Measurements from ENCODE around the gene RGL2.
A peak's percentile ranks its signal among the peaks of the same experiment; 100 is the strongest.
"Not testable (repeated sequence)": the region's sequence is repeated elsewhere in the genome, so short reads cannot be mapped to it uniquely, and the experiment has no call there.

RGL2 gene

DNA sequence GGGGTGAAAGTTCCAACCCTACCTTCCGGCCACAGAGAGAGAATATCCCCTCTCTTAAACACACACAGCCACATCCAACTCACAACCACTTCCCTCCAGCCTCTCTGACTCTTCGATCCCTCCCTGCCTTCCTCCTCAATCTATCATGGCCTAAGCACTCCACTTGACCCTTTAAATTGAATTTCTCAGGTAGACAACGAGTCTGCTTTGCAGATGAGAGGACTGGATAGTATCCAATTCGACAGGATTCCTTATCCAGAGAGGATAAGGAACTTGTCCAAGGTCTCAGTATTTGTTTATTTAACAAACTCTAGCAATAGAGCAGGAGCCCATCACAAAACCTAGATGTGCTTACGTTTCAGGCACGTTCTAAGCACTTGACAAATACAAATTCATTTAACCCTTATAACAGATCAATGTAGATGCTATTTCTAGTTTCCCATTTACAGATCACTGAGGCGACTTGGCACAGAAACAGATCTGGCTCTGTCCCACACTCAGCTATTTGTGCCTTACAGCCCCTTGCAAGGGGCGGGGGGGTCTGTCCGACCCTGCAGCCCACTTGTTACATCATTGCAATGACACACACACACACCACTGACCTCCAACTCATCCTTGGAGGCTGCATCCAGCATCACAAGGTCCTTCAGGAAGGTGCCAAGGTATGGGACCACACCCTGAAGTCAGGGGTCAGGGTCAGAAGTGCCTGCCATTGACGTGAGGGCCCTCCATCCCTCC is 4.5 kb downstream of the RGL2 start:
- DNase-seq (ENCODE audit: low spot score), result no peak

DNA sequence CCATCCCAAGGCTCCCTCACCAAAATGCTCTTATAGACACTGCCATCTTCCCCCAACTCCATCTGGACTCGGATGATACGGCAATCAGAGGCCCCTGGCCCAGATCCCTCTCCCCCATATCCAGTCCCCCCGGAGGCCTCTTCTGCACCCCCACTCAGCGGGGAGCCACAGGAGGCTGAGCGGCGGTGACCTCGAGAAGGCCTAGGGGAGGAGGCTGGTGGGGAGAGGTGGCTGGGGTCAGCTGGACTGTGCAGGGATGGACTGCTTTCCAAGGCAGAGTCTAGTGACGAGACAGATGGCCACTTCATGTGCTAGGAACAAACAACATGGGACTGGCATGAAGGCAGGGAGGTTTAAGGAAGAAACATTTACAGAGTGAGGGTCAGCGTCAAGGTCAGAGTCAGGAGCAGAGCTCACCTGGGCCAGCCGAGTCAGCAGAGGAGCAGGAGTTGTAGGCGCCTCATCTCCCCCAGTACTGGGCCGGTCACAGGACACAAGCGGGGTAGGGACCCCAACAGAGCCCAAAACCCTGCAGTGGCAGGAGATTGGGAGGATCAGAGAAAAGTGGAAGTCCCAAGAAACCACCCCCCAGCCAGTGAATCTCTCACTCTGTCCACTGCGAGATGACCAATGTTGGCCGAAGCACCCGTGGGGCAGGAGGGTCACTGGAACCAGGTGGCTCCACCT is 5.6 kb downstream of the RGL2 start:
- DNase-seq (ENCODE audit: low spot score), result no peak

DNA sequence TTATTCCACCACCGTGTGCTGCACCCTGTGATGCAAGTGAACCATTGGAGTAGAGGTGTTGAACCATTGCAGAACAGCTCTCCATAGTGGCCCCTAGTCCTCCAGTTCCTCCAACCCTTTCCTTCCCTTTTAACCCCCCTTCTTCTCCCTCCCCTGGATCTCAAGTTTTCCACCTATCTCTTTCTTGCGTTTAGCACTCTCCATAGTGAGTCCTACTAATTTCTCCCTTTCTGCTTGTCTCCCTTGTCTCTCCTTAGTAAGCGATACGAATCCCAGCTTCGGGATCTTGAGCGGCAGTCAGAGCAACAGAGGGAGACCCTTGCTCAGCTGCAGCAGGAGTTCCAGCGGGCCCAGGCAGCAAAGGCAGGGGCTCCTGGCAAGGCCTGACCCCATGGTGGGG is 8.3 kb downstream of the RGL2 start:
- no peak for DNase-seq (ENCODE audit: low spot score)

DNA sequence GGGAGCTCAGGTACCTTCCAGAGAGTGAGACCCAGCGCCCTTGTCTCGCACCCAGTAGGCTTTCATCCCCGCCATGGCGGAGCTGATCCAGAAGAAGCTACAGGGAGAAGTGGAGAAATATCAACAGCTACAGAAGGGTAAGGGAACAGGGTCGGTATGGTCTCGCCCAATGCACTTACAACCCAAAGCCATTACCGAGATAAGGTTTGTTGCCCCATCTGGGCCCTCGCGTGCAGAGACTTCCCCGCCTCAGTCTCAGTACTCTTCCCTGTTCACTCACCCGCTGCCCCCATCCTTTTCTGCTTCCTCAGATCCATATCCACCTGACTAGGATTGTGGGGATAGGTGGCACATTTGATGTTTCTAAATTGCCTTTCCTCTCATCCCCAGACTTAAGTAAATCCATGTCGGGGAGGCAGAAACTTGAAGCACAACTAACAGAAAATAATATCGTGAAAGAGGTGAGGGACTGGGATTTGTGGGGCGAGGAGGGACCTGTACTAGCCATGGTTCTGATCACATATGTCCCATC is 8.9 kb downstream of the RGL2 start:
- DNase-seq (ENCODE audit: low spot score), result no peak

DNA sequence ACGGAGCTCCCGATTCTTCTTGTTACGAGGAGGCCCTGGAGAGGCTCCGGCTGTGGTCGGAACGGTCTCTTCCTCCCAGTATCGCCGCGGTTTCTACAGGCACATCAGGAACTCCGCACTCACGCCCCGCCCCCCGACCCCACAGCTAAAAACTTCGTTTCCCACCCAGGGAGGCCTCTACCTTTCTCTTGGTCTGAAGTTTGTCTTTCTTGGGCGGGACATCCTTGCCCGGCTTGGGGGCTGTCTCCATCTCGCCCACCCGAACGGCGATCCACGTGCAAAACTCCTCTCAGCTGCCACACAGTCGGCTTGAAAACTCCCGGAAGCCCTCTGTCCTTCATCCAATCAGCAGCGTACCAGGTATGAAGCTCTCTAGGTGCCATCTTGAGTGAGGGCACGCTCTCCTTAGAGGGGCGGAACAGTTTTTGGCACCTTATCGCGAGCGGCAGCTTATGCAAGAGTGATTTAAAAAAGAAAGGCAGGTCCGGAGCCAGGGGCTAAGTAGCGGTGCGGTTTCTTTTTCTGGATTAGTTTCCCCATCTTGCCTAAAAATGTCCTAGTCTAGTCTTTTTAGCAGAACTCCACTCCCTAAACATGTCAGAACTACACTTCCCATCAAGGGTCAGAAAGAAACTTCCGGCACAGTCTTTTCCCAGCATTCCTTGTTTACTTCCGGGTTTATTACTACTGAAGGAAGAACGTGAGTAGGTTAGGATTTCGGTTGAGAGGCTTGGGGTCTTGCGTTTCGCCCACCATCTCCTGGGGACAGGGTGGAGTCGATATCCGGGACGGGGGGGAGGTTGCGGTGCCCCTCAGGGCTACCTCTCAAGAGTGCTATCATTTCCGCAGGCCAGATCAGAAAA is 9.6 kb downstream of the RGL2 start, which contains the start of the genes PFDN6 and WDR46:
Gene PFDN6, plus strand, starts transcription at position 681 of the 863 bp plus-strand sequence. CDS start 256 bp downstream, outside the sequence.
Gene WDR46, minus strand, starts transcription at position 319 of the 863 bp plus-strand sequence. Its CDS starts 69 bp downstream, at position 250.
- peak; percentile 90 for DNase-seq (ENCODE audit: low spot score)

DNA sequence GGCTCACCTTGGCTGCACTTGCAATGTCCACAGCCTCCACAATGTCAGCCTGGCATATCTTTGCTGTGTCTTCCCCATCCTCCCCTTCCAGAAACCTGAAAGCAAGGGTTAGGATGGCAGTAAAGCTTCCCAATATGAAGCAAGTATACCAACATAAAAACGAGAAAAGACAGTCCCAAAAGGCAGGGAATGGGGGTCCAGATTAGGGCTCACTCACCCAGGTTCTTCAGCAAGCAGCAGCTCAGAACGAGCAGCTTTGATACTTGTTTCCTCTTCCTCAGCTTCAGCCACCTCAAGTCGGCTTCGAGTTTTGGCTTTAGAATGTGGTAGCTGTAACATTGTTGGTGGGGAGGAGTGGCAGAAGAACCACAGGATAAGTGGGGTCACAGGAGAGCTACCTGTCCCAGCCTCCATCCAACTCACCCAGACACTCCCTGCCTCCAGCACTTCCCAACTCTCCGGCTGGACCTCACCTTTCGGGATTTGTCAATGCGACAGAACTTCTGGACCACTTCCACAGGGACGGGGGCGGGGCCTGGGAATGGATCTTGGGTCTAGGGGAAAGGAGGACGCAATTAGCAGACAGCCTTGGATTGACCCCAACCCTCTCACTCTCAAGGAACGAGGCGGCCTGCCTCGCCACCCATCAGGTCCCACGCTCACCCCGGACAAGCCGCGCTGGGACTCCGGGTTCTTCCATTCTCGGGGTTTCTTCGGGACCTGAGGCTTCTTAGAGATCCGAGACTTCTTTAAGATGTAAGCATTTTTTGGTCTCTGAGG is 10.4 kb downstream of the RGL2 start:
- no peak for DNase-seq (ENCODE audit: low spot score)

DNA sequence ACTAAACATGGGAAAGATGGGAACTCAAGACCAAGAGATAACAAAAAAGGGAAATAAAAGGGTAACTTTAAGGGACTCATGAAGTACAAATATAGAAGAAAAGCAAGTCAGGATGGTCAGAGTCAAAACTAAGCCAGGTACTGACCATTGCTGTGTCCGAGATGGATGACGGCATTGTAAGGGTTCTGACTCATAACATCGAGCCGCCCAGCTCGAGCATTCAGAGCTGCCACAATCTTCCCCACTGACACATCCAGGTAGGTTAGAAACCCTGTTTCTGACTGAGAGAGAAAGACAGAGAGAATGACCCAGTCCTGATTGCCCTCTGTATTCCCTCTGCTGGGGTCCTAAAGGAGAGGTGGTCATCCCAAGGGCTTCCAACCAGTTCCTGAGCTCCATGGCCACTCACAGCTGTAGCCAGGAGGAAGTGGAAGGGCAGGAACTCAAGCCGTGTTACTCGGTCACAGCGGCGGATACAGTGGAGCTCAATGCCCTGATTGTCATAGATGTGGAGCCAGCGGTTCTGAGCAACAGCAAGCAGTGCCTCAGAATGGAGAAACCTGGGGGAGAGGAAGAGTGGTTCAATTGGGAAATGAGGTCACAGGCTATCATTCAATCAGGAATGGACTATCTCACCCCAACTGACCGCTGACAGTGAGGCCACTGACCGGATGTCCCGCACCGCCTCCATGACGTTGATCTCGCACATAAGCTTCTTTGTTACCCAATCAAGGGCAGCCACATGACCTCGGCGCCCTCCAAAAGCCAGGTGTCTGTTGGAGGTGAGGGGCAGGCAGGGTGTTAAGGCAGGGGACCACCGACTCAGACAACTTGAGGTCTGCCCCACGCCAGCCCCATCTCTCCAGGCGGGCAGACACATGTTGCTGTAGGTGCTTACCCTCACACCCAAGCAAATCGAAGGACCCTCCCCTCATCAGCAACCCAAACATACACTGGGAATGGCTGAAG is 11.5 kb downstream of the RGL2 start:
- DNase-seq (ENCODE audit: low spot score), result no peak

DNA sequence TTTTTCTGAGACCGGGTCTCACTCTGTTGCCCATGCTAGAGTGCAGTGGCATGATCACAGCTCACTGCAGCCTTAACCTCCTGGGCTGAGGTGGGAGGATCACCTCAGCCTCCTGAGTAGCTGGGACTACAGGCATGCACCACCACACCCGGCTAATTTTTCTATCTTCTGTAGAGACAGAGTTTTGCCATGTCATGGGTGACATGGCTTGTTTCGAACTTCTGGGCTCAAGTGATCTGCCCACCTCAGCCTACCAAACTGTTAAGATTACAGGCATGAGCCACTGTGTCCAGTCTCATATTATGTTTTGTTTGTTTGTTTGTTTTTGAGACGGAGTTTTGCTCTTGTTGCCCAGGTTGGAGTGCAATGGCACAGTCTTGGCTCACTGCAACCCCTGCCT is 13.5 kb downstream of the RGL2 start:
- DNase-seq (ENCODE audit: low spot score), result not testable (repeated sequence)

DNA sequence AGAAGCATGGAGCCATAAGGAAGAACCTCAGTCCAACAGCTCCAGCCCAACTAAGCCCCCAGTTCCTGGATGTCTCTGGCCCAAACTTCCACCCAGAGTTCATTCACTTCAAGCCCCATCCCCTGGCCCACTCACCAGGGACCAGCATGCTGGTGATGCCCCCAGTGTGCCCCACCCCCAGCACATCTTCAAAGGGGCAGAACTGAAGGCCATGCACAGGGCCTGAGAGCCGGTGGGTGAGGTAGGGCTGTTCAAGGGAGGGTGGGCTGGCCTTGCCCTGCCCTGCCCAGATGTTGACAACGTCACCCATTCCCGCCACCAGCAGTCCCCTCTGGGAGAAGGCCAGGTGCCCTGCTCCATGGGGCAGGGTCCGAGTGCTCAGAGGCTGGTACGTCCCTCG is 18.2 kb downstream of the RGL2 start:
- no peak for DNase-seq (ENCODE audit: low spot score)

DNA sequence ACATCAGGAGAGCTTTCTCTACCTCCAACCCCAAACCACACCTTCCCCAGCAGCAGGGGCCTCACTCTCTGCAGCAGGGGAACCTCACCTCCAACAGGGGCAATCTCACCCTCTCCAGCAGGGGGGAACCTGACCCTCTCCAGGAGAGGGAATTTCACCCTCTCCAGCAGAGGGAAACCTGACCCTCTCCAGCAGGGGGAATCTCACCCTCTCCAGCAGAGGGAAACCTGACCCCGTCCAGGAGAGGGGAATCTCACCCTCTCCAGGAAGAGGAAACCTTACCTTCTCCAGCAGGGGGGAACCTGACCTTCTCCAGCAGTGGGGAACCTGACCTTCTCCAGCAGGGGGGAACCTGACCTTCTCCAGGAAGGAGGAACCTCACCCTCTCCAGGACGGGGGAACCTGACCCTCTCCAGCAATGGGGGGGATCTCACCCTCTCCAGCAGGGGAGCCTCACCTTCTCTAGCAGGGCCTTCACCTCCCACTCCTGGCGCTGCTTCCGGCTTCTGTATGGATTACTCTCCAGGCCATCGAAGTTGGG is 18.7 kb downstream of the RGL2 start:
- peak; percentile 68 for DNase-seq (ENCODE audit: low spot score)

DNA sequence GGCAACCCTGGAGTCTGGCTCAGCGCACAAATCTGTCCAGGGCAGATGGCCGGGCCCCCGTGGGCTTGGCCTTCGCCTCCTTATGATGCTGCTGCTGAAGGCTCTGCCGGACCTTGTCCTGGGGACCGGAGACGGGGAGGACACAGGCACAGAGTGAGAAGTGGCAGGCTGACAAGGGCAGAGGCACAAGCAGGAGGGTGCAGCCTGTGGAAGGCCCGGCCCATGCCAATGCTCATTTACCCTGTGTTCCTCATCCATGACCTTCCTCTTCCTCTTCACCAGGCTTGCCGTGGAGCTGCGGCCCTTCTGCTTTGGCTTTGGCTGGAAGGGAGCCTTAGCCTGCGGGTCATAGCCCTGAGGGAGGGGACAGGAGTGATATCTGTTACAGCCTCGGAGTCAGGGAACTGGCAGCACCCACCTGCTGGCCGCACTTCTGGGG is 19.5 kb downstream of the RGL2 start:
- DNase-seq (ENCODE audit: low spot score), result no peak

DNA sequence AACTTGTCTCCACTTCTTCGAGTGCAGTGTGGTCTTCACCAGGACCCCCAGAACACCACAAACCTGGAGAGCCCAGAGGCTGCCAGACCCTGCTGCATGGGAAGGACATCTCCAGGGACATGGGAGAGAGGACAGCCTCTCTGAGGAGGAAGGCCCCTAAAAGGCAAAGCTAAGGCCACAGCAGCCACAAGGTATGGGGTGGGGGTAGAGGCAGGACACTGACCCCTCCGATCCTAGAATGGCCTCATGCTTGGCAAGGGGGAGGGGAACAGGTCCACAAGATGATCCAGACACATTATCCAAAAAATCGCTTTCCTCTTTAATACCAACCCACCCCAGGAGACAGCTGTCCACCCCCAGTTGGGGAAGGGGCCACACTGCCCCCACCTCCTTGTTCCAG is 19.9 kb downstream of the RGL2 start:
- DNase-seq (ENCODE audit: low spot score), result no peak

DNA sequence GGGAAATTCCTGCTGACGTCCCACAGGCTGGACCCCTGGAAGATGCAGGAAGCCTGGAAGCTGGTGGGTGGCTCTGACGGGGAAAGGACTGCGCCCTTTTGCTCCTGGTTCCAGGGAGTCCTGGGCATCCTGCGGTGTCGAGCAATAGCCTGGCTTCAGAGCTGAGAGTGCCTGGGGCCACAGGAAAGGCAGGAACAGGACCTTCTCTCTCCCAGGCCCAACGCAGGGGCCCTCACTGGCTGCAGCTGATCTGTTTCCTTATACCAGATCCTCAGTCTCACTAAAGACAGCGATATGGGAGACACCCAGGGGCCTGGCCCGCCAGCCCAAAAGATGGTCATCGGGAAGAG is 20.4 kb downstream of the RGL2 start:
- DNase-seq (ENCODE audit: low spot score), result no peak

DNA sequence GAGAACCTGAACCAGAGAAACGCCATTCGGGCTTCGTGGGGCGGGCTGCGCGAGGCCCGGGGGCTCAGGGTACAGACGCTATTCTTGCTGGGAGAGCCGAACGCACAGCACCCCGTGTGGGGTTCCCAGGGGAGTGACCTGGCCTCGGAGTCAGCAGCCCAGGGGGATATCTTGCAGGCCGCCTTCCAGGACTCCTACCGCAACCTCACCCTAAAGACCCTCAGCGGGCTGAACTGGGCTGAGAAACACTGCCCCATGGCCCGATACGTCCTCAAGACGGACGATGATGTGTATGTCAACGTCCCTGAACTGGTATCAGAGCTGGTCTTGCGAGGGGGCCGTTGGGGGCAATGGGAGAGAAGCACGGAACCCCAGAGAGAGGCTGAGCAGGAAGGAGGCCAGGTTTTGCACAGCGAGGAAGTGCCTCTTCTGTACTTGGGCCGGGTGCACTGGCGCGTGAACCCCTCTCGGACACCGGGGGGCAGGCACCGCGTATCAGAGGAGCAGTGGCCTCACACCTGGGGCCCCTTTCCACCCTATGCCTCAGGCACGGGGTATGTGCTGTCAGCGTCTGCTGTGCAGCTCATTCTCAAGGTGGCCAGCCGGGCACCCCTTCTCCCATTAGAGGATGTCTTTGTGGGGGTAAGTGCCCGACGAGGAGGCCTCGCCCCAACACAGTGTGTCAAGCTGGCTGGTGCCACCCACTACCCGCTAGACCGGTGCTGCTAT is 20.9 kb downstream of the RGL2 start:
- DNase-seq (ENCODE audit: low spot score), result no peak

DNA sequence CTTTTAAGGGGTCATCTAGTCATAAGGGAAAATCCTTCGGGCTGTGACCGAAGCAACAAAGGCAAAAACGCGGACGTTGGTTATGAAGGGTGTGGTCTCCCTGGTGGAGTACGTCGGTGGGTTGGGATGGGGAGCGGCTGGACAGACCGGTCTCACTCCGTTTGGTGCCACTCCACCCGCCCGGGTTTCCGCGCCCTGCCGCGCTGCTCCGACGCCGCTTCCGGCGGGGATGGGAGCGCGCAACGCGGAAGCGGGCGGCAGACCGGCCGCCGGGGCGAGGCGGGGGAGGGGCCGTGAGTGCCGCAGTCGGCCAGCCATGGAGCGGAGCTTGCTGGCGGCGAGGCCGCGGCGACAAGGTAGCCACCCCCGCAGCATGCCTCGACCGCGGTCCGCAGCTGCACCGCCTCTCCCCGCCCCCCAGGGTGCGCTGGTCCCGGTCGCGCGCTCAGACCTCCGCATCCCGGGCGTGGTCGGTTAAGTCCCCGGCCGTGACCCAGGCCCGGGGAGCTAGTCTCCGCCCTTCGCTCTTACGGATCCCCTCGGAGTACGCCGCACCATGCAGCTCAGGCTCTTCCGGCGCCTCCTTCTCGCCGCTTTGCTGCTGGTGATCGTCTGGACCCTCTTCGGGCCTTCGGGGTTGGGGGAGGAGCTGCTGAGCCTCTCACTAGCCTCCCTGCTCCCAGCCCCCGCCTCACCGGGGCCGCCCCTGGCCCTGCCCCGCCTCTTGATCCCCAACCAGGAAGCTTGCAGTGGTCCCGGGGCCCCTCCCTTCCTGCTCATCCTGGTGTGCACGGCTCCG is 21.7 kb downstream of the RGL2 start, which contains the start of gene B3GALT4:
Gene B3GALT4, plus strand, starts transcription at position 260 of the 799 bp plus-strand sequence. Its CDS starts 297 bp downstream, at position 557.
- peak; percentile 47 for DNase-seq (ENCODE audit: low spot score)

DNA sequence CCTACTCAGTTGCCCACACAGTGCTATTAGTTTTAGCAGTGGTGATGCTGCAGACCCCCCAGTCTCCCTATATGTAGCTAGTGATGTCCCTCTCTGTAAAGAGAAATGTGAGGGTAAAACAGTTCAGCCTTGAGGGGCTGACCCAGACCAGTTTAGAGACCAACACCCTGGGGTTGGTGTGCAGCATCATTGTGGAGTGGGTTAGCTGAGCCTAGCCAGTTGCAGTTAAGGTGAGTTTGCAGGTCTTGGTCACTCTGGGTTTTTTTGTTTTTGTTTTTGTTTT is 22.2 kb downstream of the RGL2 start:
- DNase-seq (ENCODE audit: low spot score), result no peak

DNA sequence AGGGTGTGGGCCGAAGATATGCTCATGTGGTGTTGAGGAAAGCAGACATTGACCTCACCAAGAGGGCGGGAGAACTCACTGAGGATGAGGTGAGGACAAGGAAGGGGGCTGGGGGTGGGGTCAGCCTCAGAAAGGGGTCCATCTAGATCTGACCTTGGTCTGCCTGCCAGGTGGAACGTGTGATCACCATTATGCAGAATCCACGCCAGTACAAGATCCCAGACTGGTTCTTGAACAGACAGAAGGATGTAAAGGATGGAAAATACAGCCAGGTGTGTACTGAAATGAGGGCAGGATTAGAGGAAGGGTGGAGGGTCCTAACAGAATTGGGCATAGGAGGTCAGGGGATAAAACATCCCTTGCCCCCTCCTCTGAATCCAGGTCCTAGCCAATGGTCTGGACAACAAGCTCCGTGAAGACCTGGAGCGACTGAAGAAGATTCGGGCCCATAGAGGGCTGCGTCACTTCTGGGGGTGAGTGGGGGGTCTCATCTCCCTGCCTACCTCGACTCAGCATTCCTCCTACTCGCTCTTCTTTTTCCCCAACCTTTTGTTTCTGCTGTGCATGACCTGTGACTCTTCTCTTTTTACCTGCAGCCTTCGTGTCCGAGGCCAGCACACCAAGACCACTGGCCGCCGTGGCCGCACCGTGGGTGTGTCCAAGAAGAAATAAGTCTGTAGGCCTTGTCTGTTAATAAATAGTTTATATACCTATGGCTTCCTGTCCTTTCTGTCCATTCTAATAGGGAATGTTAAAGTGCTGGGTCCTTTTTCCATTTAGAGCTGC is 22.8 kb downstream of the RGL2 start:
- DNase-seq (ENCODE audit: low spot score), result not testable (repeated sequence)
